IMR-90 (cell line): ENCODE measurements around the gene TROAP. TPM values are rescaled to one million over a fixed set of nuclear protein-coding genes. Genes with fewer than 3 reads are reported as not detected.

Source experiments
- ATAC-seq: fragments of 200-7000 bp; cut with Tn5 transposase; 2 replicates; pipeline ENCODE4 v1.9.1; 2020; ENCODE audit warnings: low read depth, mild to moderate bottlenecking, moderate library complexity
- BruUV-seq: library from RNA; stranded (reverse); fragments of 400-500 nt; replicated peaks from 2 replicates; lab custom pipeline; 2021; lab: Mats Ljungman, UMichigan
- CTCF ChIA-PET: fragments of 300-600 bp; formaldehyde crosslinking; extraction: SDS; loops from one replicate; lab custom pipeline; 2021; ENCODE audit warnings: antibody characterized with exemption; lab: Yijun Ruan, JAX
- POLR2A ChIA-PET: fragments of 300-600 bp; sonication (Branson Sonifier 250); formaldehyde crosslinking; loops from one replicate; lab custom pipeline; 2022; ENCODE audit warnings: antibody characterized with exemption; ENCODE audit not compliant: unreplicated experiment; lab: Charles Lee
- DNase-seq: peaks from one replicate; pipeline ENCODE4 v3.0.0; 2013
- H2AFZ ChIP-seq: replicated peaks from 2 replicates; pipeline ENCODE3; 2013; ENCODE audit warnings: low read length, mild to moderate bottlenecking; ENCODE audit not compliant: poor library complexity
- H2AK5ac ChIP-seq: 2 replicates; pipeline ENCODE4 v1.6.1; 2013; ENCODE audit warnings: low read depth, low read length, inconsistent platforms
- H2AK9ac ChIP-seq: replicated peaks from 2 replicates; pipeline ENCODE3; 2013; ENCODE audit warnings: mild to moderate bottlenecking, low read depth, low read length, moderate library complexity; ENCODE audit not compliant: poor library complexity
- H2BK120ac ChIP-seq: 2 replicates; pipeline ENCODE4 v1.6.1; 2013; ENCODE audit warnings: low read depth, low read length, inconsistent platforms
- H2BK15ac ChIP-seq: 3 replicates; pipeline ENCODE4 v1.6.1; 2013; ENCODE audit warnings: low read depth, low read length, inconsistent platforms
- H2BK20ac ChIP-seq: 2 replicates; pipeline ENCODE4 v1.6.1; 2013; ENCODE audit warnings: low read depth, mild to moderate bottlenecking, inconsistent platforms, low read length, moderate library complexity
- H2BK5ac ChIP-seq: 2 replicates; pipeline ENCODE4 v1.6.1; 2013; ENCODE audit warnings: mild to moderate bottlenecking, low read depth, low read length, inconsistent platforms; ENCODE audit not compliant: poor library complexity, severe bottlenecking
- H3K14ac ChIP-seq: replicated peaks from 2 replicates; pipeline ENCODE4 v1.6.1; 2013; ENCODE audit warnings: low read depth, low read length, inconsistent platforms
- H3K18ac ChIP-seq: 2 replicates; pipeline ENCODE4 v1.6.1; 2013; ENCODE audit warnings: low read depth, low read length, control low read depth
- H3K23ac ChIP-seq: 2 replicates; pipeline ENCODE4 v1.6.1; 2013; ENCODE audit warnings: low read depth, low read length, inconsistent platforms
- H3K27ac ChIP-seq: 2 replicates; pipeline ENCODE4 v1.5.1; 2013; ENCODE audit warnings: mild to moderate bottlenecking, control low read depth, low read length; ENCODE audit not compliant: insufficient read depth
- H3K27me3 ChIP-seq: 2 replicates; pipeline ENCODE4 v1.6.1; 2013; ENCODE audit warnings: low read length; ENCODE audit not compliant: control insufficient read depth, insufficient read depth
- H3K36me3 ChIP-seq: 2 replicates; pipeline ENCODE4 v1.6.1; 2013; ENCODE audit warnings: low read length, mixed read lengths; ENCODE audit not compliant: control insufficient read depth, insufficient read depth
- H3K4ac ChIP-seq: 2 replicates; pipeline ENCODE4 v1.6.1; 2013; ENCODE audit warnings: low read depth, low read length, inconsistent platforms
- H3K4me1 ChIP-seq: 2 replicates; pipeline ENCODE4 v1.6.1; 2013; ENCODE audit warnings: low read length, mixed read lengths; ENCODE audit not compliant: control insufficient read depth, insufficient read depth
- H3K4me2 ChIP-seq: 2 replicates; pipeline ENCODE4 v1.6.1; 2013; ENCODE audit warnings: low read depth, mild to moderate bottlenecking, control low read depth, low read length, moderate library complexity
- H3K4me3 ChIP-seq: 2 replicates; pipeline ENCODE4 v1.5.1; 2013; ENCODE audit warnings: low read depth, mild to moderate bottlenecking, control low read depth, low read length, moderate library complexity; ENCODE audit not compliant: insufficient read depth
- H3K56ac ChIP-seq: 2 replicates; pipeline ENCODE4 v1.6.1; 2013; ENCODE audit warnings: low read length, inconsistent platforms; ENCODE audit not compliant: insufficient read depth; ENCODE audit errors: extremely low read depth
- H3K79me1 ChIP-seq, 2 experiments: 2 replicates each; pipeline ENCODE4 v1.6.1; 2013; ENCODE audit warnings: low read length in 2 of 2, inconsistent platforms in 1 of 2, low read depth in 1 of 2
- H3K9ac ChIP-seq: 2 replicates; pipeline ENCODE4 v1.6.1; 2013; ENCODE audit warnings: low read depth, low read length, control low read depth
- H3K9me1 ChIP-seq: 2 replicates; pipeline ENCODE4 v1.6.1; 2013; ENCODE audit warnings: low read length, inconsistent platforms; ENCODE audit not compliant: insufficient read depth
- H3K9me3 ChIP-seq: 2 replicates; pipeline ENCODE4 v1.6.1; 2013; ENCODE audit warnings: low read length; ENCODE audit not compliant: control insufficient read depth, insufficient read depth
- H4K20me1 ChIP-seq: 2 replicates; pipeline ENCODE4 v1.6.1; 2013; ENCODE audit warnings: low read length, inconsistent platforms; ENCODE audit not compliant: insufficient read depth
- H4K5ac ChIP-seq: 2 replicates; pipeline ENCODE4 v1.6.1; 2013; ENCODE audit warnings: mild to moderate bottlenecking, low read depth, low read length, control low read depth
- H4K8ac ChIP-seq, 2 experiments: 2 replicates each; pipeline ENCODE4 v1.6.1; 2013; ENCODE audit warnings: low read depth in 2 of 2, low read length in 2 of 2, control low read depth in 1 of 2, inconsistent platforms in 1 of 2
- H4K91ac ChIP-seq: 2 replicates; pipeline ENCODE4 v1.6.1; 2013; ENCODE audit warnings: low read depth, low read length, inconsistent platforms; ENCODE audit not compliant: insufficient read depth
- CTCF ChIP-seq: conservative IDR thresholded peaks from 2 replicates; pipeline ENCODE4 v1.5.1; 2012; ENCODE audit warnings: mild to moderate bottlenecking, low read depth, low read length, improper control_type of control experiment
- FOS ChIP-seq: fragments of 150-350 bp; IDR thresholded peaks from 2 replicates; pipeline ENCODE4 v1.6.1; 2016; ENCODE audit warnings: low read depth, low read length
- WGBS, 2 experiments: methylation state at CpG; one replicate each; pipeline versions ENCODE4 v1.1.5 to v1.1.7; 2013; ENCODE audit warnings: missing lambda C conversion rate in 2 of 2; ENCODE audit not compliant: insufficient read length in 1 of 2; ENCODE audit errors: extremely low coverage in 2 of 2; 5-methylcytosine and 5-hydroxymethylcytosine counted together
- dilution Hi-C: fragments of 300-500 bp; cut with HindIII; formaldehyde crosslinking; loops from one replicate; pipeline ENCODE4 v1.14.3; 2018; ENCODE audit warnings: low sequenced_read_pairs; ENCODE audit not compliant: unreplicated experiment
- in situ Hi-C: fragments of 300-500 bp; cut with MboI; formaldehyde crosslinking; loops from 3 replicates; pipeline ENCODE4 v1.14.3; 2019; ENCODE audit warnings: low sequenced_read_pairs, inconsistent platforms, mixed read lengths
- intact Hi-C: fragments of 100-400 bp; cut with micrococcal nuclease; formaldehyde crosslinking; loops from 2 replicates; pipeline ENCODE4 v1.10.0; 2022
- polyA plus RNA-seq, 3 experiments: library from polyadenylated mRNA; depleted of rRNA; stranded (reverse); fragments of >200 nt; gene quantifications; 2 replicates each; pipeline ENCODE4 v1.2.3, GENCODE V29; 2012; ENCODE audit warnings: low replicate concordance in 1 of 3
- total RNA-seq: library from RNA; depleted of rRNA; stranded (reverse); fragments of >200 nt; gene quantifications from 2 replicates; pipeline ENCODE4 v1.2.3, GENCODE V29; 2012

TROAP gene
- total and polyA plus RNA-seq, 2 of the 4 experiments (the other 2 are of a cell fraction) = 21.5 to 29.3 TPM

- peaks cover 13% of the 10 kb centered on the region for H3K27me3 ChIP-seq
- H3K4me3 ChIP-seq = no peak overlapping the region
- DNase-seq (no peak), ATAC-seq (no peak)
- no peak overlapping the region for H3K9ac ChIP-seq
- H2BK20ac ChIP-seq = no peak overlapping the region
- no peak overlapping the region for H4K91ac ChIP-seq
- H2AK9ac ChIP-seq = peak overlapping the region; percentile 5
- peak overlapping the region; percentile 23 for H2AFZ ChIP-seq
- 0 out of 2 replicates have a peak, but pooled peaks have one; percentile 7 for TF ChIP-seq CTCF
- TF ChIP-seq FOS = no peak
- H3K56ac ChIP-seq = no peak overlapping the region
- ChIA-PET POLR2A (no interaction called here), CTCF (interaction anchor here (1.1 kb wide), 1 partner anchor 15 kb away, joined by 3 read pairs; no protein-coding TSS in a partner anchor)
- H4K8ac ChIP-seq = no peak overlapping the region
- H3K36me3 ChIP-seq = no peaks in the 10 kb centered on the region
- BruUV-seq = no TSS peak
- no peak overlapping the region for H2BK120ac ChIP-seq
- no peak overlapping the region for H2BK5ac ChIP-seq
- WGBS, 2 experiments = 60% methylated on average over 1 of the region's 25 CpGs; no CpG with 5 or more reads in 1 of the 2 experiments
- H3K23ac ChIP-seq = no peak overlapping the region
- 0 out of 2 replicates have a peak overlapping the region, but pooled peaks have one; percentile 37 for H2AK5ac ChIP-seq
- H3K27ac ChIP-seq = no peak overlapping the region
- H3K4ac ChIP-seq = no peak overlapping the region
- dilution Hi-C loops (no loop called here), in situ Hi-C loops (no loop called here), intact Hi-C loops (no loop called here)
- no peak overlapping the region for H4K5ac ChIP-seq
- H4K20me1 ChIP-seq = no peaks in the 10 kb centered on the region
- H3K79me1 ChIP-seq = no peaks in the 10 kb centered on the region
- no peak overlapping the region for H2BK15ac ChIP-seq
- no peak overlapping the region for H3K14ac ChIP-seq
- no peak overlapping the region for H3K18ac ChIP-seq
- H3K9me1 ChIP-seq = 0 out of 2 replicates have a peak, but pooled peaks cover 2% of the 10 kb centered on the region
- H3K4me1 ChIP-seq = no peaks in the 10 kb centered on the region
- peaks cover 3% of the 10 kb centered on the region for H3K9me3 ChIP-seq
- no peak overlapping the region for H3K4me2 ChIP-seq
Measured at GRCh38 chr12:49283541-49284429, 39.3 kb upstream of the TROAP start.
